ENCODE results near the gene TCERG1L.

TCERG1L gene

GRCh38 chr10:131201741-131202515, 109.6 kb downstream of the TCERG1L start:
- no peak for DNase-seq (ENCODE audit: low read depth)
- no peak for TF ChIP-seq CTCF (conservative IDR thresholded peaks at IDR 0.05; ENCODE audit: control insufficient read depth, insufficient read depth, low read depth, low read length)
- no peak overlapping the region for H3K4me3 ChIP-seq (ENCODE audit: control insufficient read depth, low read depth, low read length)

GRCh38 chr10:131200856-131201470, 110.6 kb downstream of the TCERG1L start:
- no peak for DNase-seq (ENCODE audit: low read depth)
- no peak overlapping the region for H3K4me3 ChIP-seq (ENCODE audit: control insufficient read depth, low read depth, low read length)
- TF ChIP-seq CTCF (conservative IDR thresholded peaks at IDR 0.05; ENCODE audit: control insufficient read depth, insufficient read depth, low read depth, low read length), result no peak

GRCh38 chr10:131199646-131200045, 111.9 kb downstream of the TCERG1L start:
- DNase-seq (ENCODE audit: low read depth), result no peak
- TF ChIP-seq CTCF (conservative IDR thresholded peaks at IDR 0.05; ENCODE audit: control insufficient read depth, insufficient read depth, low read depth, low read length), result no peak

GRCh38 chr10:131198843-131199242, 112.7 kb downstream of the TCERG1L start:
- no peak for DNase-seq (ENCODE audit: low read depth)
- TF ChIP-seq CTCF (conservative IDR thresholded peaks at IDR 0.05; ENCODE audit: control insufficient read depth, insufficient read depth, low read depth, low read length), result no peak
- no peak overlapping the region for H3K4me3 ChIP-seq (ENCODE audit: control insufficient read depth, low read depth, low read length)

More at GRCh38 chr10:131199646-131200045, 111.9 kb downstream of the TCERG1L start:
- H3K4me3 ChIP-seq (ENCODE audit: control insufficient read depth, low read depth, low read length), result no peak overlapping the region

- no peak overlapping the region for H3K4me3 ChIP-seq (ENCODE audit: control insufficient read depth, low read depth, low read length)
- no peak for DNase-seq (ENCODE audit: low read depth)
- no peak for TF ChIP-seq CTCF (conservative IDR thresholded peaks at IDR 0.05; ENCODE audit: control insufficient read depth, insufficient read depth, low read depth, low read length)
Measured at GRCh38 chr10:131198401-131198800, 113.1 kb downstream of the TCERG1L start.

- TF ChIP-seq CTCF (conservative IDR thresholded peaks at IDR 0.05; ENCODE audit: control insufficient read depth, insufficient read depth, low read depth, low read length), result no peak
- no peak overlapping the region for H3K4me3 ChIP-seq (ENCODE audit: control insufficient read depth, low read depth, low read length)
- no peak for DNase-seq (ENCODE audit: low read depth)
Measured at GRCh38 chr10:131196176-131196885, 115.2 kb downstream of the TCERG1L start.

Measured in fibroblast of mammary gland (primary cell).